GM21723 (cell line): ENCODE data around the gene UTF1.

Experiments
- ATAC-seq: cut with Tn5 transposase; IDR thresholded peaks from one replicate; pipeline ENCODE4 v1.9.1; 2021; ENCODE audit warnings: mild to moderate bottlenecking, moderate library complexity; ENCODE audit not compliant: unreplicated experiment

The UTF1 gene

GRCh38 chr10:133243593-133243992 is 13.6 kb downstream of the UTF1 start:
- no peak for ATAC-seq

- no peak for ATAC-seq
These were observed 15.6 kb downstream of the UTF1 start for GRCh38 chr10:133245439-133246235.

- ATAC-seq, result no peak
These were observed 16.2 kb downstream of the UTF1 start for GRCh38 chr10:133246236-133246626.

GRCh38 chr10:133247681-133248333 is 17.8 kb downstream of the UTF1 start:
- no peak for ATAC-seq

GRCh38 chr10:133248334-133248715 is 18.3 kb downstream of the UTF1 start:
- no peak for ATAC-seq

- no peak for ATAC-seq
These were observed 19.2 kb downstream of the UTF1 start for GRCh38 chr10:133249094-133249780.

GRCh38 chr10:133249975-133250754 is 20.1 kb downstream of the UTF1 start:
- no peak for ATAC-seq

GRCh38 chr10:133251388-133252222 is 21.6 kb downstream of the UTF1 start:
- no peak for ATAC-seq

GRCh38 chr10:133252223-133252552 is 22.2 kb downstream of the UTF1 start:
- no peak for ATAC-seq

- no peak for ATAC-seq
These were observed 23.4 kb downstream of the UTF1 start for GRCh38 chr10:133253361-133253955.

GRCh38 chr10:133254421-133255120 is 24.6 kb downstream of the UTF1 start:
- ATAC-seq, result no peak

- no peak for ATAC-seq
These were observed 25.3 kb downstream of the UTF1 start for GRCh38 chr10:133255323-133255722.

GRCh38 chr10:133257489-133258065 is 27.6 kb downstream of the UTF1 start:
- no peak for ATAC-seq

GRCh38 chr10:133258066-133258817 is 28.2 kb downstream of the UTF1 start:
- no peak for ATAC-seq

GRCh38 chr10:133258818-133259601 is 29.0 kb downstream of the UTF1 start:
- no peak for ATAC-seq

- ATAC-seq, result no peak
These were observed 29.6 kb downstream of the UTF1 start for GRCh38 chr10:133259602-133259989.

GRCh38 chr10:133260895-133261725 is 31.1 kb downstream of the UTF1 start:
- ATAC-seq, result peak; percentile 58
